Astrocyte (in vitro differentiated cells and primary cell): ENCODE results near the gene ZNF692. TPM values are rescaled to one million over a fixed set of nuclear protein-coding genes. Genes with fewer than 3 reads are reported as not detected.
A peak's percentile ranks its signal among the peaks of the same experiment; 100 is the strongest.

ENCODE experiments used
- DNase-seq: peaks from one replicate; pipeline ENCODE4 v3.0.0-alpha.2; 2010; ENCODE audit warnings: low read depth
- FAIRE-seq: peaks from 2 replicates; lab custom pipeline; 2011; peaks lifted over from hg19 to GRCh38; lab: Jason Lieb, UNC
- H2AFZ ChIP-seq: 2 replicates; pipeline ENCODE4 v1.6.0; 2012; ENCODE audit warnings: low read depth, low read length, inconsistent platforms
- H3K27ac ChIP-seq: 2 replicates; pipeline ENCODE4 v1.5.1; 2011; ENCODE audit warnings: low read depth, low read length, inconsistent platforms
- H3K27me3 ChIP-seq: 2 replicates; pipeline ENCODE4 v1.6.0; 2011; ENCODE audit warnings: low read length, inconsistent platforms; ENCODE audit not compliant: insufficient read depth
- H3K36me3 ChIP-seq: 2 replicates; pipeline ENCODE4 v1.5.1; 2011; ENCODE audit warnings: low read length, inconsistent platforms; ENCODE audit not compliant: insufficient read depth
- H3K4me1 ChIP-seq: 2 replicates; pipeline ENCODE4 v1.5.1; 2011; ENCODE audit warnings: low read length, inconsistent platforms; ENCODE audit not compliant: insufficient read depth
- H3K4me2 ChIP-seq: 2 replicates; pipeline ENCODE4 v1.6.0; 2012; ENCODE audit warnings: low read length, inconsistent platforms
- H3K4me3 ChIP-seq: 2 replicates; pipeline ENCODE4 v1.5.1; 2011; ENCODE audit warnings: low read depth, mild to moderate bottlenecking, low read length, inconsistent platforms; ENCODE audit not compliant: insufficient read depth
- H3K79me2 ChIP-seq: 2 replicates; pipeline ENCODE4 v1.6.0; 2012; ENCODE audit warnings: mild to moderate bottlenecking, low read length, inconsistent platforms; ENCODE audit not compliant: insufficient read depth
- H3K9ac ChIP-seq: 2 replicates; pipeline ENCODE4 v1.6.0; 2012; ENCODE audit warnings: mild to moderate bottlenecking, low read length, inconsistent platforms
- H3K9me3 ChIP-seq: 2 replicates; pipeline ENCODE4 v1.5.1; 2012; ENCODE audit warnings: low read depth, mild to moderate bottlenecking, low read length, inconsistent platforms; ENCODE audit not compliant: insufficient read depth
- H4K20me1 ChIP-seq: 2 replicates; pipeline ENCODE4 v1.6.0; 2012; ENCODE audit warnings: low read length, inconsistent platforms; ENCODE audit not compliant: insufficient read depth
- H3K27ac Mint-ChIP-seq: one replicate; pipeline ENCODE4 v1.8.0; 2021; ENCODE audit warnings: mild to moderate bottlenecking, mixed read lengths; ENCODE audit not compliant: unreplicated experiment
- H3K27me3 Mint-ChIP-seq: one replicate; pipeline ENCODE4 v1.8.0; 2021; ENCODE audit warnings: low read depth, mixed read lengths; ENCODE audit not compliant: unreplicated experiment
- H3K36me3 Mint-ChIP-seq: one replicate; pipeline ENCODE4 v1.8.0; 2021; ENCODE audit warnings: low read depth, mixed read lengths; ENCODE audit not compliant: unreplicated experiment
- H3K4me1 Mint-ChIP-seq: one replicate; pipeline ENCODE4 v1.8.0; 2021; ENCODE audit warnings: low read depth, mixed read lengths; ENCODE audit not compliant: unreplicated experiment
- H3K4me3 Mint-ChIP-seq: one replicate; pipeline ENCODE4 v1.8.0; 2021; ENCODE audit warnings: mild to moderate bottlenecking, moderate library complexity, mixed read lengths; ENCODE audit not compliant: unreplicated experiment
- H3K9me3 Mint-ChIP-seq: one replicate; pipeline ENCODE4 v1.8.0; 2021; ENCODE audit warnings: mild to moderate bottlenecking, mixed read lengths; ENCODE audit not compliant: unreplicated experiment
- CTCF ChIP-seq: IDR thresholded peaks from 2 replicates; pipeline ENCODE4 v1.5.1; 2011; ENCODE audit warnings: low read depth, mild to moderate bottlenecking, inconsistent platforms, low read length, moderate library complexity; ENCODE audit not compliant: insufficient read depth
- EZH2 ChIP-seq: IDR thresholded peaks from 2 replicates; pipeline ENCODE4 v1.6.1; 2012; ENCODE audit warnings: mild to moderate bottlenecking, low read length, inconsistent platforms; ENCODE audit not compliant: insufficient read depth
- total RNA-seq: library from RNA; stranded (reverse); gene quantifications from 2 replicates; pipeline ENCODE4 v1.2.1, GENCODE V29; 2021

The ZNF692 gene
- total RNA-seq, 1 donor from 2014 or later: 41.4 TPM

GRCh38 chr1:248824301-248824700 is 34.6 kb downstream of the ZNF692 start:
- Histone ChIP-seq H3K4me2 (peak overlapping the region; percentile 90), H2AFZ (no peak overlapping the region), H3K27ac (peak overlapping the region; percentile 99), H3K9ac (peak overlapping the region; percentile 99), H3K27me3 (no peaks in the 10 kb centered on the region), H3K36me3 (peaks cover 18% of the 10 kb centered on the region), H3K79me2 (peaks cover 61% of the 10 kb centered on the region), H3K4me3 (peak overlapping the region; percentile 82), H4K20me1 (peaks cover 10% of the 10 kb centered on the region), H3K9me3 (no peaks in the 10 kb centered on the region), H3K4me1 (peaks cover 56% of the 10 kb centered on the region)
- Mint-ChIP-seq H3K9me3 (no peaks in the 10 kb centered on the region), H3K36me3 (peaks cover 15% of the 10 kb centered on the region), H3K4me3 (peak overlapping the region; percentile 90), H3K27ac (peak overlapping the region; percentile 86), H3K4me1 (peaks cover 51% of the 10 kb centered on the region), H3K27me3 (no peaks in the 10 kb centered on the region)
- TF ChIP-seq EZH2 (no peak), CTCF (no peak)
- DNase-seq (no peak), FAIRE-seq (no peak)

DNA sequence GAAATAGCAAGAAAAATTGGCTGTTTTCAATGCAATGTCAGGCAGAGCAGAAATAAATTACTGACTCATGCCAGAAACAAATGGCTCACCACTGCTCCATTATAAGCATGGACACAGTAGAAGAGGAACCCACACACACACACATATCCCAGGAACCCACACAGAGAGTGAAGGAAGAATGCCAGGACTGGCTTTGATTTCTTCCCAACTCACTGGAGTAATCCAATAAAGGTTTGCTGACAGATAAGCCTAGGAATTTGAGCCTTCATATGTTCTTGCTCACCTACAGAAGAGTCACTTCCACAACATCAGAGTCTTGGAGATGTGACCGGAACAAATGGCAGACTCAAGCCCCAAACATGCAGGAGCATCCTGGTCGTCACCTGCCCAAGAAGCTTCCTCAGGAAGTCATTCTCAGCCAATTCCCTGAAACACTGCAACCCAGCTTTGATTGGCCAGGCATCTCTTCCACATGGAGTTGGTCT is 35.3 kb downstream of the ZNF692 start:
- Mint-ChIP-seq H3K9me3 (no peaks in the 10 kb centered on the region), H3K4me3 (peak overlapping the region; percentile 90), H3K27ac (peak overlapping the region; percentile 31), H3K36me3 (peaks cover 15% of the 10 kb centered on the region), H3K4me1 (peaks cover 48% of the 10 kb centered on the region), H3K27me3 (no peaks in the 10 kb centered on the region)
- peaks cover 19% of the 10 kb centered on the region for H3K36me3 ChIP-seq
- peak overlapping the region; percentile 82 for H3K4me3 ChIP-seq
- peak overlapping the region; percentile 99 for H3K9ac ChIP-seq
- no peak overlapping the region for H2AFZ ChIP-seq
- TF ChIP-seq EZH2 (no peak), CTCF (no peak)
- no peaks in the 10 kb centered on the region for H3K27me3 ChIP-seq
- peaks cover 69% of the 10 kb centered on the region for H3K79me2 ChIP-seq
- DNase-seq: peak; percentile 96
- peak overlapping the region; percentile 90 for H3K4me2 ChIP-seq
- no peaks in the 10 kb centered on the region for H3K9me3 ChIP-seq
- H4K20me1 ChIP-seq: peaks cover 14% of the 10 kb centered on the region
- H3K27ac ChIP-seq: peak overlapping the region; percentile 99
- peaks cover 56% of the 10 kb centered on the region for H3K4me1 ChIP-seq
- no peak for FAIRE-seq

- no peak for FAIRE-seq
- Histone ChIP-seq H3K36me3 (peaks cover 22% of the 10 kb centered on the region), H3K27ac (peak overlapping the region; percentile 99), H3K4me3 (peak overlapping the region; percentile 82), H3K4me1 (peaks cover 52% of the 10 kb centered on the region), H3K9ac (peak overlapping the region; percentile 99), H4K20me1 (peaks cover 24% of the 10 kb centered on the region), H3K4me2 (peak overlapping the region; percentile 90), H2AFZ (no peak overlapping the region), H3K27me3 (no peaks in the 10 kb centered on the region), H3K9me3 (no peaks in the 10 kb centered on the region), H3K79me2 (peaks cover 79% of the 10 kb centered on the region)
- no peak for TF ChIP-seq EZH2
- no peak for TF ChIP-seq CTCF
- peak overlapping the region; percentile 91 for H3K27ac Mint-ChIP-seq
- no peaks in the 10 kb centered on the region for H3K9me3 Mint-ChIP-seq
- peaks cover 48% of the 10 kb centered on the region for H3K4me1 Mint-ChIP-seq
- H3K4me3 Mint-ChIP-seq: peak overlapping the region; percentile 90
- H3K27me3 Mint-ChIP-seq: no peaks in the 10 kb centered on the region
- H3K36me3 Mint-ChIP-seq: peaks cover 19% of the 10 kb centered on the region
- DNase-seq: peak; percentile 21
Observed at GRCh38 chr1:248822148-248823032, 36.5 kb downstream of the ZNF692 start.
